BJ (cell line): Measurements from ENCODE around the gene CATSPER4. TPM values are rescaled to one million over a fixed set of nuclear protein-coding genes. Genes with fewer than 3 reads are reported as not detected.

ENCODE experiments used
- CTCF ChIA-PET: fragments of 350-600 bp; formaldehyde crosslinking; extraction: SDS; loops from one replicate; lab custom pipeline; 2021; ENCODE audit warnings: antibody characterized with exemption, inconsistent platforms; lab: Yijun Ruan, JAX
- POLR2A ChIA-PET: fragments of 300-600 bp; sonication (Branson Sonifier 250); formaldehyde crosslinking; extraction: SDS; loops from one replicate; lab custom pipeline; 2021; ENCODE audit warnings: antibody characterized with exemption; lab: Charles Lee
- DNase-seq: peaks from one replicate; pipeline ENCODE4 v3.0.0-alpha.2; 2011; ENCODE audit warnings: low read depth
- H3K27me3 ChIP-seq: 2 replicates; pipeline ENCODE4 v1.6.0; 2011; ENCODE audit warnings: low read length; ENCODE audit not compliant: control insufficient read depth, insufficient read depth
- H3K36me3 ChIP-seq: 2 replicates; pipeline ENCODE4 v1.5.1; 2011; ENCODE audit warnings: low read length; ENCODE audit not compliant: control insufficient read depth, insufficient read depth
- H3K4me3 ChIP-seq: 2 replicates; pipeline ENCODE4 v1.5.1; 2011; ENCODE audit warnings: low read depth, mild to moderate bottlenecking, control low read depth, low read length
- polyA plus RNA-seq: library from polyadenylated mRNA; depleted of rRNA; stranded (reverse); fragments of >200 nt; gene quantifications from 2 replicates; pipeline ENCODE4 v1.2.3, GENCODE V29; 2011
- TF ChIP-seq, protein P1 (sequence below): IDR thresholded peaks from 2 replicates; pipeline ENCODE4 v1.5.1; 2011; ENCODE audit warnings: low read depth, mild to moderate bottlenecking, control low read depth, inconsistent platforms, low read length, moderate library complexity; ENCODE audit not compliant: insufficient read depth

Gene CATSPER4
- polyA plus RNA-seq, 1 experiment: not detected

DNA sequence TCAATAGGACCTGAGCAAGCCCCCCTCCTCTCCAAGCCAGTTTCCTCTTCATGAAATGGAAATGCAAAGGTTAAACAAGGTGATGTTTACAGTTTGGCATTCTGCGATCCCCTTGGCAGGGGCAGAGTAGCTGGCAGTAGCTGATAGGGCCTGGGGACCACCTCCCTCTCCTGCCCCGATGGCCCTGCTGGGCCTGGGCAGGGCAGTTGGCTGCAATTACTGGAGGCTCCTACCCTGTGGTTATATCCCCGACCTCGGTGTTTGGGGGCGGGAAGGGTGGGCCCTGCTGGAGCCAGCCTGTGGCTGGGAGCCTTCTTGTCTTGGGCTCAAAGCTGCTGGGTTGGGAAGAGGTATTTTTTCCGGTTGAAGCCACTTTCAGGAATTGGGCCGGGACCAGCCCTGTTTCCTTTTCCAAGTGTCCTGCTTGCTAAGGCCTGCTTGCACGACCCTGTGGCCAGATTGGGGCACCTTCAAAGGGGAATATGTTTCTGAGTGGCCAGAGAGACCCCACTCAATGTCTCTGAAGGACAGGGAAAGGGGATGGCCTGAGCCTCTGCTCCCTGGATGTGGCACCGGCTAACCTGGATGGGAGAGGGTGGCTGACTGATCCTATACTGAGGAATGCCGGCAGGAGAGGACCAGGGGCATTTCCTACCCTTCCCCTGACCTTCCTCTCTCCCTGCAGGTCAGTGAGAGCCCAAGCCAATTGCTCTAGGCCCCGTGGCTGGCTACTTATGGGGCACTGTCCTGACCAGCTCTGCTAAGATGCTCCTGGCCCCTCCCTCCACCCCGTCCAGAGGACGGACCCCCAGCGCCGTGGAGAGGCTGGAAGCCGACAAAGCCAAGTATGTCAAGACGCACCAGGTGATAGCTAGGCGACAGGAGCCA is 29.6 kb upstream of the CATSPER4 start:
- TF ChIP-seq, protein P1, sequence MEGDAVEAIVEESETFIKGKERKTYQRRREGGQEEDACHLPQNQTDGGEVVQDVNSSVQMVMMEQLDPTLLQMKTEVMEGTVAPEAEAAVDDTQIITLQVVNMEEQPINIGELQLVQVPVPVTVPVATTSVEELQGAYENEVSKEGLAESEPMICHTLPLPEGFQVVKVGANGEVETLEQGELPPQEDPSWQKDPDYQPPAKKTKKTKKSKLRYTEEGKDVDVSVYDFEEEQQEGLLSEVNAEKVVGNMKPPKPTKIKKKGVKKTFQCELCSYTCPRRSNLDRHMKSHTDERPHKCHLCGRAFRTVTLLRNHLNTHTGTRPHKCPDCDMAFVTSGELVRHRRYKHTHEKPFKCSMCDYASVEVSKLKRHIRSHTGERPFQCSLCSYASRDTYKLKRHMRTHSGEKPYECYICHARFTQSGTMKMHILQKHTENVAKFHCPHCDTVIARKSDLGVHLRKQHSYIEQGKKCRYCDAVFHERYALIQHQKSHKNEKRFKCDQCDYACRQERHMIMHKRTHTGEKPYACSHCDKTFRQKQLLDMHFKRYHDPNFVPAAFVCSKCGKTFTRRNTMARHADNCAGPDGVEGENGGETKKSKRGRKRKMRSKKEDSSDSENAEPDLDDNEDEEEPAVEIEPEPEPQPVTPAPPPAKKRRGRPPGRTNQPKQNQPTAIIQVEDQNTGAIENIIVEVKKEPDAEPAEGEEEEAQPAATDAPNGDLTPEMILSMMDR: no peak
- Histone ChIP-seq H3K27me3 (peaks cover 15% of the 10 kb centered on the region), H3K36me3 (no peaks in the 10 kb centered on the region), H3K4me3 (no peak overlapping the region; the same call in 1 of the 2 replicates)
- no peak for DNase-seq
- POLR2A ChIA-PET: no interaction called here
- CTCF ChIA-PET: interaction anchor here (0.6 to 2.5 kb wide), 7 partner anchors 9 to 243 kb away, joined by 3 to 6 read pairs (median 4); partner anchors contain the start of gene ZNF593

DNA sequence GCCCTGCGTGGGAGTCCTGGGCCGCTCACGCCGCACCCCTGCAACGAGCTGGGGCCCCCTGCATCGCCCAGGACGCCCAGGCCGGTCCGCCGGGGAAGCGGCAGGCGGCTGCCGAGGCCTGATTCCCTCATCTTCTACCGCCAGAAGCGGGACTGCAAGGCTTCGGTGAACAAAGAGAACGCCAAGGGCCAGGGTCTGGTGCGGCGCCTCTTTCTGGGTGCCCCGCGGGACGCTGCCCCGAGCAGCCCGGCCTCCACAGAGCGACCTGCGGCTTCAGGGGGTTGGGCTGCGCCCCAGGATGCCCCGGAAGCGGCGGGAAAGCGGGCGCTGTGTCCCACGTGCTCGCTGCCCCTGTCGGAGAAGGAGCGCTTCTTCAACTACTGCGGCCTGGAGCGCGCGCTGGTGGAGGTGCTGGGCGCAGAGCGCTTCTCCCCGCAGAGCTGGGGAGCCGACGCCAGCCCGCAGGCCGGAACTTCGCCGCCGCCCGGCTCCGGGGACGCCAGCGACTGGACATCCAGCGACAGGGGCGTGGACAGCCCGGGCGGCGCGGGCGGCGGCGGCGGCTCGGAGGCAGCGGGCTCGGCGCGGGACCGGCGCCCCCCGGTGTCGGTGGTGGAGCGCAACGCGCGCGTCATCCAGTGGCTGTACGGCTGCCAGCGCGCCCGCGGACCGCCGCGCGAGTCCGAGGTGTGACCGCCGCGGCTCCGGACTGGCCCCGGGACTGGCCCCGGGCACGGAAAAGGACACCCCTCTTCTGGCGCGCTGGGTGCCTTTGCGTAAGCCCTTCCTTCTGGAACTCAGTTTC is 28.8 kb upstream of the CATSPER4 start:
- no peak for DNase-seq
- CTCF ChIA-PET: interaction anchor here (0.6 to 2.5 kb wide), 9 partner anchors 8 to 244 kb away, joined by 3 to 6 read pairs (median 3); partner anchors contain the start of gene ZNF593
- Histone ChIP-seq H3K36me3 (no peaks in the 10 kb centered on the region), H3K27me3 (peaks cover 10% of the 10 kb centered on the region), H3K4me3 (peak overlapping the region; percentile 42)
- TF ChIP-seq, protein P1: 0 out of 2 replicates have a peak, but pooled peaks have one; percentile 2
- POLR2A ChIA-PET: no interaction called here

GRCh38 chr1:26162220-26162709 is 28.1 kb upstream of the CATSPER4 start:
- Histone ChIP-seq H3K27me3 (peaks cover 10% of the 10 kb centered on the region), H3K36me3 (no peaks in the 10 kb centered on the region), H3K4me3 (peak overlapping the region; percentile 42)
- CTCF ChIA-PET: interaction anchor here (0.7 to 2.5 kb wide), 8 partner anchors 7 to 228 kb away, joined by 3 to 10 read pairs (median 4); no protein-coding TSS in a partner anchor
- no peak for DNase-seq
- POLR2A ChIA-PET: no interaction called here
- TF ChIP-seq, protein P1: no peak

- Histone ChIP-seq H3K27me3 (peaks cover 5% of the 10 kb centered on the region), H3K4me3 (no peak overlapping the region), H3K36me3 (no peaks in the 10 kb centered on the region)
- ChIA-PET POLR2A (no interaction called here), CTCF (interaction anchor here (0.7 to 1.8 kb wide), 10 partner anchors 9 to 128 kb away, joined by 3 to 10 read pairs (median 4); no protein-coding TSS in a partner anchor)
- TF ChIP-seq, protein P1: no peak
- DNase-seq: no peak
Observed at GRCh38 chr1:26163684-26164035, 26.7 kb upstream of the CATSPER4 start.
